Common myeloid progenitor, CD34-positive (primary cell): ENCODE data around the gene CLK4.
"Not testable (repeated sequence)": the region's sequence is repeated elsewhere in the genome, so short reads cannot be mapped to it uniquely, and the experiment has no call there.

Source experiments
- CTCF ChIA-PET: fragments of 350-600 bp; sonication (Branson Sonifier 250); formaldehyde crosslinking; loops from one replicate; lab custom pipeline; 2021; ENCODE audit warnings: antibody characterized with exemption; lab: Charles Lee
- POLR2A ChIA-PET: fragments of 350-600 bp; sonication (Branson Sonifier 250); formaldehyde crosslinking; loops from one replicate; lab custom pipeline; 2021; ENCODE audit warnings: antibody characterized with exemption; lab: Charles Lee
- DNase-seq, 3 donors: peaks; one replicate each; pipeline versions ENCODE4 v3.0.0 to v3.0.0-alpha.2; 2013
- H3K27ac ChIP-seq, 2 experiments: 1 replicate in 1 of 2; 2 replicates in 1 of 2; pipeline ENCODE4 v1.7.0; 2013; ENCODE audit warnings: inconsistent platforms in 2 of 2, low read length in 2 of 2, mild to moderate bottlenecking in 2 of 2, low read depth in 1 of 2, moderate library complexity in 1 of 2; ENCODE audit not compliant: severe bottlenecking in 2 of 2, insufficient read depth in 1 of 2, poor library complexity in 1 of 2
- H3K27me3 ChIP-seq, 5 experiments: replicated peaks in 2 of 5; 1 replicate in 3 of 5; 2 replicates in 2 of 5; pipeline versions ENCODE4 v1.6.1 to v1.7.0; 2013; ENCODE audit warnings: low read length in 4 of 5, mild to moderate bottlenecking in 2 of 5, moderate library complexity in 2 of 5, inconsistent platforms in 1 of 5; ENCODE audit not compliant: insufficient read depth in 5 of 5, control insufficient read depth in 4 of 5
- H3K36me3 ChIP-seq, 4 experiments: 1 replicate in 2 of 4; 2 replicates in 2 of 4; pipeline versions ENCODE4 v1.6.1 to v1.7.0; 2013; ENCODE audit warnings: low read length in 3 of 4, control low read depth in 1 of 4, mild to moderate bottlenecking in 1 of 4; ENCODE audit not compliant: control insufficient read depth in 4 of 4, insufficient read depth in 4 of 4
- H3K4me1 ChIP-seq, 4 experiments: 1 replicate in 3 of 4; 2 replicates in 1 of 4; pipeline versions ENCODE4 v1.6.1 to v1.7.1; 2013; ENCODE audit warnings: low read length in 3 of 4, mild to moderate bottlenecking in 3 of 4, control low read depth in 1 of 4, inconsistent platforms in 1 of 4, moderate library complexity in 1 of 4; ENCODE audit not compliant: control insufficient read depth in 4 of 4, insufficient read depth in 4 of 4; ENCODE audit errors: control extremely low read depth in 1 of 4
- H3K4me3 ChIP-seq, 7 experiments: 1 replicate in 4 of 7; 2 replicates in 3 of 7; pipeline versions ENCODE4 v1.5.1 to v1.7.0; 2013; ENCODE audit warnings: mild to moderate bottlenecking in 7 of 7, low read length in 6 of 7, moderate library complexity in 6 of 7, inconsistent platforms in 2 of 7, low read depth in 2 of 7, control low read depth in 1 of 7; ENCODE audit not compliant: insufficient read depth in 4 of 7, control insufficient read depth in 1 of 7; ENCODE audit errors: extremely low read depth in 1 of 7
- H3K9me3 ChIP-seq, 5 experiments: 1 replicate in 4 of 5; 2 replicates in 1 of 5; pipeline versions ENCODE4 v1.6.1 to v1.7.1; 2013; ENCODE audit warnings: low read length in 4 of 5, mild to moderate bottlenecking in 2 of 5, inconsistent platforms in 1 of 5, low read depth in 1 of 5, moderate library complexity in 1 of 5; ENCODE audit not compliant: control insufficient read depth in 4 of 5, insufficient read depth in 2 of 5; ENCODE audit errors: control extremely low read depth in 1 of 5
- WGBS: methylation state at CpG from one replicate; pipeline ENCODE4 v1.1.5; 2013; ENCODE audit not compliant: insufficient coverage; 5-methylcytosine and 5-hydroxymethylcytosine counted together

Gene CLK4

DNA sequence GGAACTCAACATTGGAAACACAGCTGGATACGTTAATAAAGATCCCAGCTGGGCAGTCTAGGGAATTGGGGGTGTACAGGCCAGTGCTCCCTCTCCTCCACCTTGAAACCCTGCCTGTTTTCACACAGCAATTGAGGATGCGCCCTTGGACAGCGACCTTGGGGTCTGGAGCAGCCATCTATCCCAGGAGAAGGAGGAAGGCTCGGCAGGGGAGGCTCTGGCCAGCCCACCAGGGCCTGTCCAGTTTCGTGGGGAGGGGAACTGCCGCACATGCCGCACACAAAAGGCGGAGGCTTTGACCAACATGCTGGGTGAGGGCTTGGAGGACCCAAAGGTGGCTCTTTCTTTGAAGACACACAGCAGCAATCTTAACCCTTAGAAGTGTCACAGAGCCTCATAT, 38.1 kb downstream of the CLK4 start:
- DNase-seq, result no peak
- Histone ChIP-seq H3K9me3 (peaks cover 0 to 4% (median 2%) of the 10 kb centered on the region in 5 experiments), H3K4me3 (no peak overlapping the region), H3K27me3 (peaks cover 12 to 62% (median 20%) of the 10 kb centered on the region in 5 experiments), H3K36me3 (no peaks in the 10 kb centered on the region), H3K4me1 (peaks cover 0 to 23% (median 18%) of the 10 kb centered on the region in 4 experiments), H3K27ac (no peak overlapping the region)
- WGBS, result 83% methylated on average over 8 of the region's 8 CpGs
- POLR2A ChIA-PET, result no interaction called here
- CTCF ChIA-PET, result interaction anchor here (1.1 to 7.0 kb wide), 2 partner anchors 25 to 308 kb away, joined by 3 to 73 read pairs; no protein-coding TSS in a partner anchor

DNA sequence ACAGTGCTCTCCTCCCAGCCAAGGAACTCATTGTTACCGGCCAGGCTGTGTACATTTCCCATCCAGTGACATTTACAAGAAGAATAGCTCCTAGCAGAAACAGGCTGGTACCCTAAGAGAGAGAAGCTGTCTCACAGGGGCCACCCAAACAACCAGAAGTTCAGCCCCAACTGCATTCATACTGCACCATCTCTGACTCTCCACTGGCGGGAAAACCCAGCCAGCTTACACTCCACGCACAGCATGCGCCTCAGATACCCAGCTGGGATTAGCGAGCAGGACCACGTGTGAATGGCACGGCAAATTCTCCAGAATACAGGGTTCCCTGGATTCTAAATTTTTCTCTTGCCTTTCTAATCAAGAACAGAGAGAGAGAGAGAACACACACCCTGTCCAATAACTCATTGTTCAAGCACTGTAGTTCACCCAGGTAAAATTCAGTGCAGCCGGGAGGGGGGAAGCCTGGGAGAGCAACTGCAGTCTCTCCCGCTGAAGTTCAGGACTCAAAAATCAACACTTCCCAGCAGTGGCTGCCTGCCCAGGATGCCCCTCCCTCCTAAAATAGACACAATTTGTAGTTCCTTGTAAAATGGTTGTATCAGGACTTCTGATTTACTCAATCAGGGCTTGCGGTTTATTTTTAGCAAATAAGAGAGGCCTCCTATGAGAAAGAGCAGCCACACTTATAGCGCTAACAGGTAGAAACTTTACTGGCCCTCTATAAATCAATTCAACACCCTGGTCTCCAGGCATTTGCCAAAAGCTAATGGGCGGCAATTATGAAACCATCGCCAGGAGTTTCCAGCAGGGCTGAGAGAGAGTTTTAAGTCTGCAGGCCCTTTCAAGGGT, 38.9 kb downstream of the CLK4 start:
- CTCF ChIA-PET, result interaction anchor here (1.2 to 7.0 kb wide), 2 partner anchors 36 to 307 kb away, joined by 3 to 73 read pairs; no protein-coding TSS in a partner anchor
- DNase-seq, result no peak
- POLR2A ChIA-PET, result no interaction called here
- H3K4me1 ChIP-seq, result peaks cover 0 to 23% (median 18%) of the 10 kb centered on the region in 4 experiments
- H3K9me3 ChIP-seq, result peaks cover 0 to 4% (median 2%) of the 10 kb centered on the region in 5 experiments
- WGBS, result 88% methylated on average over 11 of the region's 13 CpGs
- peaks cover 12 to 62% (median 20%) of the 10 kb centered on the region in 5 experiments for H3K27me3 ChIP-seq
- no peak overlapping the region for H3K4me3 ChIP-seq
- H3K36me3 ChIP-seq, result no peaks in the 10 kb centered on the region
- H3K27ac ChIP-seq, result no peak overlapping the region

DNA sequence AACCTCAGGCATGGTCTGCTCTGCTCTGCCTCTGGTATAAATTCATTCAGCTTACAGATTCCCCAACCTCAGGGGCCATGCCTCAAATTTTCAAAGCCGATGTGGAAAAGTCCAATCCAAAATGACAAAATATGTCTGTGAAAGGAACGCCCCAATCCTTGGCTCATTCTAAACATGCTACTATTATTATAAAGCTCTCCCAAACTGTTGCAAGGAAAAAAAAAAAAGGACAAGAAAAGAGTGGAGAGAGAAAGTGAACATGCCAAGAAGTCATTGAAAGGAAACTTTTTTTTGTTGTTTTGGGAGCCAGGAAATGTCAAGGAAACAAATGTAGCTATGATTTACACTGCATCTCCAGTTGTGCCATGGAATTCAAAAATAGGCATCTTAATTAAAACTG, 40.5 kb downstream of the CLK4 start:
- no peaks in the 10 kb centered on the region for H3K36me3 ChIP-seq
- WGBS, result no CpG with 5 or more reads among the region's 2 CpGs
- H3K27me3 ChIP-seq, result peaks cover 10 to 62% (median 16%) of the 10 kb centered on the region in 5 experiments
- DNase-seq, result no peak
- CTCF ChIA-PET, result interaction anchor here (0.9 to 7.0 kb wide), 4 partner anchors 36 to 351 kb away, joined by 3 to 73 read pairs (median 3); no protein-coding TSS in a partner anchor
- H3K4me1 ChIP-seq, result peaks cover 0 to 23% (median 18%) of the 10 kb centered on the region in 4 experiments
- H3K4me3 ChIP-seq, result no peak overlapping the region
- H3K9me3 ChIP-seq, result peaks cover 0 to 4% (median 2%) of the 10 kb centered on the region in 5 experiments
- POLR2A ChIA-PET, result interaction anchor here (0.5 kb wide), 1 partner anchor 1158 kb away, joined by 8 read pairs; no protein-coding TSS in a partner anchor
- no peak overlapping the region for H3K27ac ChIP-seq

DNA sequence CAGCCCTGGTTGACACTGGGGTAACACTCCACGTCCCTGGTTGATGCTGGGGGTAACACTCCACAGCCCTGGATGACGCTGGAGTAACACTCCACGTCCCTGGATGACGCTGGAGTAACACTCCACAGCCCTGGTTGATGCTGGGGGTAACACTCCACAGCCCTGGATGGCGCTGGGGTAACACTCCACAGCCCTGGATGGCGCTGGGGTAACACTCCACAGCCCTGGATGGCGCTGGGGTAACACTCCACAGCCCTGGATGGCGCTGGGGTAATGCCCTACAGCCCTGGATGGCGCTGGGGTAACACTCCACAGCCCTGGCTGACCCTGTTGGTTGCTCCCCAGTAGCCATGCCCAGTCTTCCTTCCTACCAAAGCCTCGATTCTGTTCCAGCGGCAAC, 41.4 kb downstream of the CLK4 start:
- H3K27me3 ChIP-seq, result peaks cover 10 to 56% (median 16%) of the 10 kb centered on the region in 5 experiments
- POLR2A ChIA-PET, H3K4me3 ChIP-seq, CTCF ChIA-PET, H3K36me3 ChIP-seq, H3K27ac ChIP-seq, H3K9me3 ChIP-seq: not testable (repeated sequence)
- peaks cover 0 to 17% (median 13%) of the 10 kb centered on the region in 4 experiments for H3K4me1 ChIP-seq
- 86% methylated on average over 11 of the region's 11 CpGs for WGBS
- DNase-seq, result peak in 2 of 3 donors; percentile 11 to 37

DNA sequence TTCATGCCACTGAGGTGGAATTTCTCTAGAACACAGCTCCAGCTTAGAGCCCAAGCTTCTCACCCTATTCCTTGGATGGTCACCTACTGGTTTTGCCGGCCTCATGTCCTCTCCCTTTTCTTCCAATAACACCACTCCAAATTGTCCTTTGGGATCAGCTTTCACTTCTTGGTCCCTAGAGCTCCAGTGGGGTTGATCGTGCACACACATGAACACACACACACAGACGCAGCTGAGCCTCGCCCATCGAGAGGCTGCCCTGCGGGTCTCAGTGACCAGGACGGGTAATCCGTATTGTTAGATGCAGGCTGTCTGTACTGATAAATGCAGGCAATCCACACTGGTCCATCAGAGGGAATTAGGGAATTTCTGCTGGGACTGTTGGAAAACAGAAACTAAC, 43.6 kb downstream of the CLK4 start:
- POLR2A ChIA-PET, result no interaction called here
- Histone ChIP-seq H3K27ac (no peak overlapping the region), H3K27me3 (peaks cover 11 to 51% (median 19%) of the 10 kb centered on the region in 5 experiments), H3K4me3 (no peak overlapping the region), H3K4me1 (no peaks in the 10 kb centered on the region), H3K9me3 (peaks cover 0 to 4% (median 2%) of the 10 kb centered on the region in 5 experiments), H3K36me3 (no peaks in the 10 kb centered on the region)
- WGBS, result 99% methylated on average over 8 of the region's 8 CpGs
- CTCF ChIA-PET, result interaction anchor here (0.7 to 1.9 kb wide), 3 partner anchors 156 to 348 kb away, joined by 3 to 4 read pairs (median 4); no protein-coding TSS in a partner anchor
- DNase-seq, result no peak

GRCh38 chr5:178582291-178582690, 44.6 kb downstream of the CLK4 start:
- 95% methylated on average over 13 of the region's 13 CpGs for WGBS
- no peak overlapping the region for H3K4me3 ChIP-seq
- CTCF ChIA-PET, result no interaction called here
- H3K9me3 ChIP-seq, result peaks cover 0 to 4% (median 2%) of the 10 kb centered on the region in 5 experiments
- H3K27ac ChIP-seq, result no peak overlapping the region
- POLR2A ChIA-PET, result no interaction called here
- H3K36me3 ChIP-seq, result no peaks in the 10 kb centered on the region
- H3K4me1 ChIP-seq, result peaks cover 0 to under 1% (median under 1%) of the 10 kb centered on the region in 4 experiments
- DNase-seq, result no peak
- peaks cover 3 to 51% (median 24%) of the 10 kb centered on the region in 5 experiments for H3K27me3 ChIP-seq
